Activated CD4-positive, alpha-beta T cell treated with anti-CD3 and anti-CD28 coated beads, Interleukin-2, amount 50 U/mL, for 16 hours (primary cell): ENCODE measurements around the gene CHST15.
A peak's percentile ranks its signal among the peaks of the same experiment; 100 is the strongest.

Source experiments
- DNase-seq: peaks from one replicate; pipeline ENCODE4 v3.0.0-alpha.2; 2020

Gene CHST15

DNA sequence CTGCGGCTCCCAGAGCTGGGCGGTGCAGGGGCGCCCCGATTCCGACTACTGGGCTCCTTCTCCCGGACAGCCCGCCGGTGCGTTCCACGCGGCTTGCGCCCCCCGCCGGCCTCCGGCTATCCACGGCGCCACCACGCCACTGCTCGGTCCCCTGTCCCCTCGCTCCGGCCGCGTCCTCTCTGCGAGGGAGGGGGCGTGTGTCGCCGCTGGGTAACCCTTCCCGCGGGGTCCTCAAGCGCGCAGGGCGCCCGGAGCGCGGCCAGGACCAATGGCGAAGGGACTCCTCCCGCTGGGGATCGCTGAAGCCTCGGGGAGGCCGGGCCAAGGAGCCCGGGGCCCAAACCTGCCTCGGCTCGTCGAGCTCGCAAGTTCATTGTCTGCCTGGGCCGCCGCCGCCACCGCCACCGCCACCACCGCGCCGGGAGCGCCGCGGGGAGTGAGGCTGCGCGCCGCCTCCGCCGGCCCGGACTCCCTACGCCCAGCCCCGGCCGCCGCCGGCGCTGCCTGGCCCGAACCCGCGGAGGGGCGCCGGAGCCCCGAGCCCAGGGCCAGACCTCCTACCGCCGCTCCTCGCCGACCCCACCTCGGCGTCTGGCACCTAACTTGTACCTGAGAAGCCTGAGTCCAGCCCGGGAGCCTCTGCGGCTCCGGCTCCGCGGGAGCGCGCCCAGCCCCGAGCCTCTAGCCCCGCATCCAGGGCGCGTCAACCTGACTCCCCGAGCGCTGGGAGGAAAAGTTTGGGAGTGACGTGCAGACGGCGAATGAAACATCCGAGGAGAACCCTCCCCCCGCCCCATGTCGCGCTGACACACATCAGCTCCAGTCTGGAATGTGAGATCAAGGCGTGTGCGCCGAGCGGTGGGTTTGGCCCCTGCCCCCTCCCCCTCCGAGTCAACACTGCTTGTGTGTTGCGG lies at the start of gene CHST15:
CHST15 (minus strand) TSS at position 739 of the 914 bp plus-strand sequence. CDS start 47,386 bp downstream, outside the sequence.
- DNase-seq: no peak

DNA sequence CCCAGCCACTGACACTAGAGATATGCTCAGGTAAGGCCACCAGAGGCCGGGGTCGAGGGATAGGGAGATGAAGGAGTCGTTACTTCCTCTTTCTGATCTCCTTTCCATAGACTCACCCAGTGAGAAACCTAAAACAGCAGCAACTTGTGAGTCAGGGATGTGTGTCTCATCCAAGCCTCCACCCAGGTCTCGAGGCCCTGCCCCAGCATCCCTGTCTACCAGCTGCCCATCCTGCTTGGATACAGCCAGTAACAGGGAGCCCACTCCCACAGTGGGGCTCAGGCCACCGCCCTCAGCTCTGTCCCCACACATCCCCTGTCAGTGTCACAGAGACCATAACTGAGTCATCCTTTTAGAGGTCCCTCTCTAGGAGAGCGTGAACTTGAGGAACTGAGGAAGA lies 49.6 kb upstream of the CHST15 start:
- no peak for DNase-seq

DNA sequence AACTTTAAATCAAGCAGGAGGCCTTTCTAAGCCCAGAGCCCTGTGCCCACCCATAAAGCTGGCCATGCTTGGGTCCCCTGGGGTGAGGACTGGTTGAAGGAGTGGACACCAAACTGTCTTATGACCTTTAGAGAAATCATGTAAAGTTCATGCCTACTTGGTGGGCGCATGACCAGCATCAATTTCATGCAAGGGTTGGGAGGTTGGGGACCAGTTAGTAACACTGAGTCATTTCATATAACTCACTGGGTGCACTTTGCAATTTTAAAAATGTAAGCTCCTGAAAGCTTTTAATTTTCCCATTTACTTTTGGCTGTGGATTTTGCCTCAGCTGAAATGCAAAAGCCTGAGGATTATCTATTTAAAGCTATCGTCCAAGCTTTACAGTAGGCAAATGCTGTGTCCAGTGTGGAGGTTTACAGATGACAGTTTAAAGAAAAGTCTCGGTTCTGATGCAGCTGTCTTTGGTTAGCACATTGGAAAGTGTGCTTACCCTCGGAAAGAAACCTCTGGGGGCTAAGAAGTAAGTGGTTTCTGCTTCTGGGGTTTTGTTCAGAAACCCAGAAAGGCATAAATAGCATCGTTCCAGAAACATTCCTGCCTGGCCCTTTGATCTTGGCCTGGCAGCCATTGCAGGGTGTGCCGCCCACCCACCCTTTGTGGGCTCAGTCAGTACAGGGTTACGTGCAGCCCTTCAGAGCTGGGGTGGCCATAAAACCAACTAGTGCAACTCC lies 48.8 kb upstream of the CHST15 start:
- DNase-seq: no peak

GRCh38 chr10:124138883-124139348 lies 45.5 kb upstream of the CHST15 start:
- DNase-seq: no peak

GRCh38 chr10:124138195-124138882 lies 44.9 kb upstream of the CHST15 start:
- DNase-seq: no peak

DNA sequence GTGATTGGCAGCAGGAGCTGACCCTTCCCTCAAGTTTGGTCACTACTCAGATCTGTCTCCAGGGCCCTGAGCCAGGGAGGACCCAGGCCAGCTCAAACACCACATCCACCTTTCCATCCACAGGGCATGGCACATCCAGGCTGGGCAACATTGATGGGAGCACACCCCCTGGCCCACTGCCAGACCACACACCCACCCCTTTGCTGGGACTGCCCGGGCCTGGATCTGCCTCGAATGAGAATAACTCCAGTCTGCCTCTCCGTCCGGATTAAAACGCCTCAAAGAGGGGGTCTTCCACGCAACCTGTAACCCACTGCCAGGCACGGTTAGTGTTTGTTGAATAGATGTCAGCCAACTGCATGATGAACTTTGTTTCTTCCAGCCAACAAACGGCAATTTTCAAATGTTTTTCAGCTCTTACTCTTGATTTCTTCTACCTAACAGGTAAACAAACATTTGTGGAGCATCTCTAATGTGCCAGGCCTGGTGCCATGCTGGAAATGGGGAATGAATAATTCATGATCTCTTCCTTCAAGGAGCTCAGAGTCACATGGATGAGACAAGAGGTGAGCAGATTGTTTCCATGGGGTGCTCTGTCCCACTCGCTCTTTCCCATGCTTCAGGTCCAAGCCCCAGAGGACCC lies 41.0 kb upstream of the CHST15 start:
- DNase-seq: no peak

DNA sequence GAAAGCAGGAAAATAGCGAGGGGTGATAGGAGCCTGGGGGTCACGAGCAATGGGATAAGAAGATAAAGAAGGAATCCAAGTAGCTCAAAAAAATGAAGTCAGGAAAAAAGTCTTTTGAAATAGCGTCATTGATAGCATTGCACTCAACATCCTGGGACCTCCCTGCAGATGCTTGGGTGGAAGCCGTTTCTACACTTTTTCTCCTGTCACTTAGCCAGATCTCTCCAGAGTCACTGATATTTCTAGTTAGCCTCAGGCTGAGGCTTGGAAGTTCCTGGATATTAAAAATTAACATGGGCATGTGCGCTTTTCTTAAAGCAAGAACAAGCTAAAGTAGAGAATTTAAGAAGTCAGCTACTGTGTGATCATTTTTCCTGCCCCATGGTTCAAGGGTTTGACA lies 39.5 kb upstream of the CHST15 start:
- no peak for DNase-seq

- no peak for DNase-seq
These were observed 38.9 kb upstream of the CHST15 start for GRCh38 chr10:124132306-124132705.

DNA sequence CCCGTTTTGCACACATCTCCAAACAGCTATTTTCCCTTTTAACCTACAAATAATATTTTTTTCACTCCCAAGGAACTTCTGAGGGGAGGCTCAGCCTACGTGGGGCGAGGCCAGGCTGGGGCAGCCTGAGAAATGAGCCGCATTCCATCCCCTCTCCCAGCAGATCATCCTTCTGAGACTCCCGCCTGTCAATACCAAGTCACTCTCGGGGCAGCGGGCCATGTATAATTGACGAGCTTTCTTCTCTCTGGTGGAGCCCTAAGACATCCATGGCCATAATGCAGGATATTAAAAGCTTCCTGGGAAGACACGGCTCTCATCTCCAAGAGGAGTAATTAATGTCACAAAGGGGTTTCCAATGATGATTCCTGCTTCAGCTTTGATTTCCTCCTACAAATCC lies 37.8 kb upstream of the CHST15 start:
- DNase-seq: no peak

GRCh38 chr10:124130198-124130900 lies 37.0 kb upstream of the CHST15 start:
- DNase-seq: no peak

- DNase-seq: no peak
These were observed 36.1 kb upstream of the CHST15 start for GRCh38 chr10:124129471-124129870.

DNA sequence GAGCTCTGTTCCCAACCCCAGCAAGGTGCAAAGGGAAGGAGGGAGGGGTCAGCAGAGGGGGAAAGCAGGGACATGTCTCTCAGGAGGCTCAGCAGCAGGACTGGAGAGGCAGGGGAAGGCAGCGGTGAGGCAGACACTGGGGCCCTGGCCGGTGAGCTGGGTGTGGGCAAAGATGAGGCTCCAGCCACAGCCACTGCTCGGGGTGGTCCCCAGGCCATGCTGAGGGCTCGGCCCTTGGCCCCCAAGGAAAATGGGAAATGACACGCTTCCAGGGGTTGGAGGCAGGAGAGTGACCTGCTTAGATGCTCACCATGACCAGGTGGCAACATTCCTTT lies 35.4 kb upstream of the CHST15 start:
- DNase-seq: no peak

- DNase-seq: no peak
These were observed 34.8 kb upstream of the CHST15 start for GRCh38 chr10:124127965-124128810.

DNA sequence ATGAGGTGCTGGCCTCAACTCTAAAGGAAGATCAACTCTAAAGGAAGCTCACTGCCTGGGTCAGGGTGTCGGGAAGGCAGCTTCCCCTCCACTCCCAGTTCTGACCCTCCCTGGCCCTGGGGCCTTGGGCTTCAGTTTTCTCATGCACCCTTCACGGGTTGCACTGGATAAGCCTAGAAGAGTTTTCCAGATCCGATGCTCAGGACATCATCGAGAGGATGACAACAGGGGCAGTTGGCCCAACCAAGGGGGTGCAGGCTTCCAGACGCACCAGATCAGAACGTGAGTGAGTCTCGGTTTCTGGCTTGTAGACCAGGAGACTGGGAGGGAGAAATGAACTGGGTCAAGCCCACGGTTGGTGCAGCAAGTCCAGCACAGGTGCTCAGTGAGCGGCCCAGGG lies 34.2 kb upstream of the CHST15 start:
- DNase-seq: no peak

GRCh38 chr10:124126983-124127385 lies 33.6 kb upstream of the CHST15 start:
- no peak for DNase-seq

DNA sequence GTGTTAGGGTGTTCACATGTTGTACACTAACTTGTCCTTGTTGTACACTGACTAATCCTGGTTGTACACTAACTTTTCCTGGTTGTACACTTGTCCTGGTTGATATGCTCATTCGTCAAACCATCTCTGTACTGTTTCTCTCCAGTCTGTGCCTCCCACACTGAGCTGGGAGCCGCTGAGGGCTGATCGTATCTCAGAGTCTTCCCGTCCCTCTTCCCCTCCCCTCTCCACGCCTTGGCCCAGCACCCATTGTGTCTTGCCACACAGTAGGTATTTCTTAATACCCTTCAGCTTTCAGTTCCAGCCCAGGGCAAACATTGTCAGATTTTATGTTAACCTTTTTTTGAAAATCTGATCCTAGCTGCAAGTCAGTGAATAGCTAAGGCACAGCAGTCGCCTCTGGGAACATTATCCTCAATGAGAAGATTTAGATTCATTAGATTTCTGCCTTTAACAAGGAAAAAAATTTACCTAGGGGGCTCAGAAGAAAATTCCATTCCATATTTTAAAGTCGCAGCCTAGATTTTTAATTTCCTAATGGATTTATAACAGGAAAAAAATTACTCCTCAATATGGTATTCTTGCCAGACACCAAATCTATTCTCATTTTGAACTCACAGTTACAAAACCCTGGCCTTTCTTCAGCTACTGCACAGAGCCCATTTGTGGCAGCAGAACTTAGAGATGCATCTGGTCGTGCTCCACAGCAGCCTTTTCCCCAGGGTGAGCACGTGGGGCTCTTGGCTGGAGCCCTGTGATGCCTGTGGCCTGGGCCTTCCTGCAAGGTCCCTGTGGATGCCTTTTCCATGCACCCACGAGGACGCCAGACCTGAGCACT lies 33.0 kb upstream of the CHST15 start:
- no peak for DNase-seq

DNA sequence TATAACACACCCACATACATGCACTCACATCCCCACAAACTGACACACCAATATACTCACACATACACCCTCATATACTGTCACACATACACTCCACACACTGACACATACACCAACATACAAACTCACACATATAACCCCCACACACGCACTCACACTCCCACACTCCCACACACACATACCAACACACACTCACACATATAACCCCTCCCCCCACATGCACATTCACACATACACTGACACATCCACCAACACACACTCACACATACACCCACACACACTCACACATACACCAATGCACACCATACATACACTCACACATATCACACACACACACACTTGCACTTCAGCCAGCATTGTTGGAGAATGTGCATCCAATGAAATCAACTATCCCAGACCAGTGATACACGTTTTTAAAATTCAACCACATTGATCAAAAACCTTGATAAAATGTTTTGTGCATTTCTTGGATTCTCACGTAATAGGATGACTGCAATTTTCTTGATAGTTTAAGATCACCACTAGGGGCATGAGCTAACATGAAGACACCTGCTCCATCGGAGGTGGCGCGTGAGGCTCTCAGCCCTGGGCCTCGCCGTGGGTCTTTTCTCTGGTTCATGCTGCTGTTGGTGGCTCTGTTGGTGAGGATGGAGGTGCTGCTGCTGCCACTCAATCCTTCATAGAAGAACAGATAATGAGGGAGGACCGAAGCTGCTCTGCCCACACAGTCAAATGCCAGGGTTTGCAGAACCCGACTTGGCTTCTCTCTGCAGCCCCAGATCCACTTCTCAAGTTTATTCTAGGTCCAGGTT lies 32.1 kb upstream of the CHST15 start:
- peak; percentile 12 for DNase-seq

GRCh38 chr10:124124769-124125161 lies 31.4 kb upstream of the CHST15 start:
- no peak for DNase-seq

- no peak for DNase-seq
These were observed 30.8 kb upstream of the CHST15 start for GRCh38 chr10:124124123-124124768.
